IPS DF 4.7 (cell line): Measurements from ENCODE around the gene TMEM37.

Experiments used
- DNase-seq: peaks from one replicate; pipeline ENCODE4 v3.0.0-alpha.2; 2013; ENCODE audit warnings: low spot score; ENCODE audit errors: extremely low read depth

TMEM37 gene

GRCh38 chr2:119478188-119478977 lies 46.7 kb downstream of the TMEM37 start:
- no peak for DNase-seq

DNA sequence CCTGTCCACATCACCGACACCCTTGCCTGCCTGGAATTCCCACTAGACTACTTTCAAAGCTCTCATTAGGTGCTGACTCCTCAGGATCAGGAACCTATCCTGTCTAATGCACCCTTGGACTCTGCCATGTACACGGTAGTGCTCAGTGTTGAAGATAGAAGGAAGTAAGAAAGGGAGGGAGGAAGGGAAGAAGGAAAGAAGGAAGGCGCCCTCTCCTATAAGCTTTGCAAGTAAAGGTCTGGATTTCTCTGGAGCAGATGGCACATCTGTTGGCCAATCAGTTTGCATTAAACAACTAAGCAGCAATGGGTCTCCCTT lies 47.3 kb downstream of the TMEM37 start:
- no peak for DNase-seq

DNA sequence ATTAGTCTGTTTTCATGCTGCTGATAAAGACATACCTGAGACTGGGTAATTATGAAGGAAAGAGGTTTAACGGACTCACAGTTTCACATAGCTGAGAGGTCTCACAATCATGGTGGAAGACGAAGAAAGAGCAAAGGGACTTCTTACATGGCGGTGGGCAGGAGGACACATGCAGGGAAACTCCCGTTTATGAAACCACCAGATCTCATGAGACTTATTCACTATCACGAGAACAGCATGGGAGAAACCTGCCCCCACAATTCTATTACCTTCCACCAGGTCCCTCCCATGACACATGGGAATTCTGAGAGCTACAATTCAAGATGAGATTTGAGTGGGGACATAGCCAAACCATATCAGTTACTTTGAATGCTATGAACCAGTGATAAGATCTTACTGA lies 48.5 kb downstream of the TMEM37 start:
- DNase-seq: no peak

DNA sequence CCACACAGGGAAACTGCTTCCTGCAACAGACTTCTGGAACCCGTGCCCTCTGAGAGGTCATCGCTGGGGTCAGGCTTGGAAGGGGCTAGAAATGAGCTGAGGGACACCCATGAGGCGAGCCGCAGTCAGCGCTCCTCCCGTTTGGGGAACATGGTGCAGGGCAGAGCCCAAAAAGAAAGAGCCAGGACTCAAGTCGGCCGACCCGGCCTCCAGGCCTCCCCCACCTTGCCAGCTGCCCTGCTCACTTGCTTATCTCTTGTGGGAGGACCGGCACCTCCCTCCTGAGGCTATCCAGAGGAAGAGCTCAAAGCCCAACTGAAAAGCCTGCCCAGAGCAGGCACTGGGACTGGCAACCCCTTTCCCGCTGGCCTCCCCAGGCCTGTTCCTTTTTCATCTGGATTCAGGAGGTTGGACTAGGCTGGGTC lies 49.1 kb downstream of the TMEM37 start:
- DNase-seq: no peak

- no peak for DNase-seq
Observed at GRCh38 chr2:119481501-119482455, 50.1 kb downstream of the TMEM37 start.

GRCh38 chr2:119482481-119483394 lies 51.1 kb downstream of the TMEM37 start:
- DNase-seq: no peak

DNA sequence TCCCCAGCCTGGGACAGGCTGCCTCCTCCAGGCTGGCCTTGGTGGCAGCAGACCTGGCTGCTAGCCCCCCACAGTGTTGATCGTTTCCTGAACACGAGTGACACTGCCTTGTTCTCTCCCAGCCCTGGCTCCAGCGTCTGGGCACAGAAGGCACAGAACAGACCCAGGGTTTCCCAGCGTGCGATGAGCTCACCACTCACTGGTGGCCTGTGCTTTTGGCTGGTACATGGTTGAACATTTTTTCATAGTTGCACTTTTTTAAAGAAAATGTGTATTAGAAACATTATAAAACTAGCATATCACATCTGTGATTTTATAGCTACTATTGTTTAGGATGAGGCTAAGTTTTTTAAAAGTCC lies 51.7 kb downstream of the TMEM37 start:
- DNase-seq: no peak

- no peak for DNase-seq
Observed at GRCh38 chr2:119483896-119484718, 52.5 kb downstream of the TMEM37 start.

GRCh38 chr2:119484834-119485233 lies 53.2 kb downstream of the TMEM37 start:
- DNase-seq: no peak

DNA sequence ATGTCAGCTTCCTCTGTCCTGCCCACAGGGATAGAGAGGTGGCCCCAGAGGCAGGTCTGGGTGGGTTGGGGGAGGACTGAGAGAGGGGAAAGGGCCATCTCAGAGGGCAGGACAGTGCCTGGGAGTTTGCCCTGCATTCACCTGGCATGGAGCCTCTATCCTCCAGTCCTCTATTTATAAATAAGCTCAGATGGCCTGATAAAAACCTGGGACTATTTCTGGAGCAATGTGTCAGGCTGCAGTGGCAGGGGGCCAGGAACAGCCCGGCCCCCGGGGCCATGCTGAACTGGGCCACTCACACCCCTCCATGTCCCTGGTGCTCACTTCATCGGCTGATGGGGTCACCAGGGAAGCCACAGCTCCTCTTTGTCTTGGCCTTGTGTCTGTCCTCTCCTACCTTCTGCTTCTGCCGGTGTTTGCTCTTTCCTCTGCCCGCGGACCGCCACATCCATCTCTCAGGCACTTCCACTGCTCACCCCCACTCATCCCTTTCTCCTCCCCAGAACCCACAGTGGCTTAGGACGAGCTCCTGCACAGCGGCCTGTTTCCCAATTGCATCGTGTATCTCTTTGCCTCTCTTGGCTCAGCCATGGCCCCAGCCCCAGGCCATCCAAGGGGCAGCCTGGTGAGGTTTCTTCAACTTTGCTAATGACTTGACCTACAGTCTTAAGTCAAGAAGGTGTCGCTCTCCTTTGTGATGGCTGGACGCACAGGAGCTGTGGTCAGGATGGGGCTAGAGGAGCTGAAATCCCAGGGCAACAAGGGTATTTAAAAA lies 53.9 kb downstream of the TMEM37 start:
- DNase-seq: no peak

DNA sequence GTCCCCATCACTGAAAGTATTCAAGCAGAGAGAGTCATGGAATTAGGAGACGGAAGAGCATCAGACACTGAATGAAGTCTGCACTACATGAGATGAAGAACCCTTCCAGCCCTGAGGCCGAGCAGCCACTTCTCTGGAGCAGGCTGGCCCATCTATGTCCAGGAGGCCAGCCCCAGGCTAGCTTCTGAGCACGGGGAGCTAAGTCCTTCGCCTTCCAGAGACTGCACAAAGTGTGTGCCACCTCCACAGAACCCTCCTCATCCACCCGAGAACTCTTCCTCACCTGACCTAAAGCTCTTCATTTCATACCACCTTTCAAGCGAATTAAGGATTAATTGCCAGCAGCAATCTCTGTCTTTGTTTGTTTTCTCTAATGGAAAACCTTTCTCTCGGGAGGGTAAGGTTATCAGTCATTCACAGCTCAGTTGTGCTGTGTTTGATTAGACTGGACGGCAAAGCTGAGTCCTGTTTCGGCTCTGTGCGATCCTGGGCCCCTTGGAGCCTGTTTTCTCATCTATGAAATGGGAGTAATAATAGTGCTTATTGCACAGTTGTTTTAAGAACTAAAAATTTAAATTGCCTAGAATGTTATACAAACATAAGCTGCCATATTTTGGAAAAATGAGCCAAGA lies 54.7 kb downstream of the TMEM37 start:
- DNase-seq: no peak

DNA sequence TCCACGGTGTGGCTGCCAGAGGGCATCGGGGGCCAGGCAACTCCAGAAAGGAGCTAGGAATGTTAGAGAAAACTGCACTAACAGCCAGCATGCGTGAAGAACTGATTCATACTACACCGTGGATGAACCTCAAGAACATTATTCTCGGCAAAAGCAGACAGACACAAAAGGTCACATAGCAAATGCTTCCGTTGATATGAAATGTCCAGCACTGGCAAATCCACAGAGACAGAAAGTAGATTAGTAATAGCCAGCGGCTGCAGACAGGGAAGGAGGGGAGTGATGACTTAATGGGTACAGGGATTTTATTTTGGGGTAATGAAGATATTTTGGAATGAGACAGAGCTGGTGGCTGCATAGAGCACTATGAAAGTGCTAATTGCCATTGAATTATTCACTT lies 55.2 kb downstream of the TMEM37 start:
- DNase-seq: no peak

GRCh38 chr2:119487434-119488244 lies 56.0 kb downstream of the TMEM37 start:
- no peak for DNase-seq
